ENCODE data around the gene NQO1. TPM values are rescaled to one million over a fixed set of nuclear protein-coding genes. Genes with fewer than 3 reads are reported as not detected.

NQO1 gene
- total and polyA plus RNA-seq, 2 of the 13 experiments (the other 11 are each of a cell fraction or from before 2014, with no cell fraction given) = 464 to 1,060 TPM

DNA sequence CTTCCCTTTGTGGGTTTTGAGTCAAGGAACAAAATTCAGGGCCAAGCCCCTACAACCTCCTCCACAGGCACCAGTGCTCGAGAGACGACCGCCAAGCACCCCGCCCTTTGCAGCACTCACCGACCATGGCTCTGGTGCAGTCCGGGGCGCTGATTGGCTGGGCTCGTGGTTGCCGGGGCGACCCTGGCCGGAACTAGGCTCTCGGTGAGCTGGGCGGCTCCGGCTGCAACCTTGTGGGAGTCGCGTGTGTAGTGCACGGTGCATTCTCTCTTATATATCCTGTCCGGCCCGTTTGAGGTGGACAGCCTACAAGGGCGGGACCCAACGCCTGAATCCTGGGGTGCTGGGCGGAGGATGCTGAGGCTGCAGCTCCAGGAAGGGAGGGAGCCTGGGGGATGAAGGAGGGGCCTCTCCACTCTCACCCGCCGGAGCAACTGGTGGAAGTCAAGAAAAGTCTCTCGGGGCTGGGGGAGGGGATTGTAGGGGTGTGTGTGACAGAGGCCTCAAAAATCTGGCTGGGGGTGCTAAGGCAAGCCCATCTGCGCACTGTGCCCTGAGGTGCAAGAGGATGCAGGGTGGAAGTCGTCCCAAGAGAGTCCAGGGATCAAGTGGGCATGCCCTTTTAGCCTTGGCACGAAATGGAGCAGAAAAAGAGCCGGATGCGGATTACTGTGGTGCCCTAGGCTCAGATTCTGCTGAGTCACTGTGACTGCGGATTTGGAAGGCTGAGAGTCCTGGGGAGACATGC is at the start of gene NQO1 (continued):
- TF ChIP-seq, protein P1, sequence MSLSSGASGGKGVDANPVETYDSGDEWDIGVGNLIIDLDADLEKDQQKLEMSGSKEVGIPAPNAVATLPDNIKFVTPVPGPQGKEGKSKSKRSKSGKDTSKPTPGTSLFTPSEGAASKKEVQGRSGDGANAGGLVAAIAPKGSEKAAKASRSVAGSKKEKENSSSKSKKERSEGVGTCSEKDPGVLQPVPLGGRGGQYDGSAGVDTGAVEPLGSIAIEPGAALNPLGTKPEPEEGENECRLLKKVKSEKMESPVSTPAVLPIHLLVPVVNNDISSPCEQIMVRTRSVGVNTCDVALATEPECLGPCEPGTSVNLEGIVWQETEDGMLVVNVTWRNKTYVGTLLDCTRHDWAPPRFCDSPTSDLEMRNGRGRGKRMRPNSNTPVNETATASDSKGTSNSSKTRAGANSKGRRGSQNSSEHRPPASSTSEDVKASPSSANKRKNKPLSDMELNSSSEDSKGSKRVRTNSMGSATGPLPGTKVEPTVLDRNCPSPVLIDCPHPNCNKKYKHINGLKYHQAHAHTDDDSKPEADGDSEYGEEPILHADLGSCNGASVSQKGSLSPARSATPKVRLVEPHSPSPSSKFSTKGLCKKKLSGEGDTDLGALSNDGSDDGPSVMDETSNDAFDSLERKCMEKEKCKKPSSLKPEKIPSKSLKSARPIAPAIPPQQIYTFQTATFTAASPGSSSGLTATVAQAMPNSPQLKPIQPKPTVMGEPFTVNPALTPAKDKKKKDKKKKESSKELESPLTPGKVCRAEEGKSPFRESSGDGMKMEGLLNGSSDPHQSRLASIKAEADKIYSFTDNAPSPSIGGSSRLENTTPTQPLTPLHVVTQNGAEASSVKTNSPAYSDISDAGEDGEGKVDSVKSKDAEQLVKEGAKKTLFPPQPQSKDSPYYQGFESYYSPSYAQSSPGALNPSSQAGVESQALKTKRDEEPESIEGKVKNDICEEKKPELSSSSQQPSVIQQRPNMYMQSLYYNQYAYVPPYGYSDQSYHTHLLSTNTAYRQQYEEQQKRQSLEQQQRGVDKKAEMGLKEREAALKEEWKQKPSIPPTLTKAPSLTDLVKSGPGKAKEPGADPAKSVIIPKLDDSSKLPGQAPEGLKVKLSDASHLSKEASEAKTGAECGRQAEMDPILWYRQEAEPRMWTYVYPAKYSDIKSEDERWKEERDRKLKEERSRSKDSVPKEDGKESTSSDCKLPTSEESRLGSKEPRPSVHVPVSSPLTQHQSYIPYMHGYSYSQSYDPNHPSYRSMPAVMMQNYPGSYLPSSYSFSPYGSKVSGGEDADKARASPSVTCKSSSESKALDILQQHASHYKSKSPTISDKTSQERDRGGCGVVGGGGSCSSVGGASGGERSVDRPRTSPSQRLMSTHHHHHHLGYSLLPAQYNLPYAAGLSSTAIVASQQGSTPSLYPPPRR (CRISPR knock-in tag; IDR thresholded peaks at IDR 0.05; ENCODE audit: borderline replicate concordance) = no peak
- no peak for TF ChIP-seq NFATC3 (CRISPR knock-in tag; IDR thresholded peaks at IDR 0.05)
- TF ChIP-seq SOX5 (CRISPR knock-in tag; IDR thresholded peaks at IDR 0.05; ENCODE audit: borderline replicate concordance) = peak; percentile 27; the same call in 1 of the 2 replicates
- 0 out of 2 replicates have a peak, but pooled peaks have one; percentile 72 for TF ChIP-seq ZNF83 (CRISPR knock-in tag; IDR thresholded peaks at IDR 0.05; ENCODE audit: borderline replicate concordance)
- peak; percentile 79 for TF ChIP-seq TAF1 (CRISPR knock-in tag; IDR thresholded peaks at IDR 0.05)
- no peak for TF ChIP-seq ZNF678 (CRISPR knock-in tag; IDR thresholded peaks at IDR 0.05)
- TF ChIP-seq, protein P2, sequence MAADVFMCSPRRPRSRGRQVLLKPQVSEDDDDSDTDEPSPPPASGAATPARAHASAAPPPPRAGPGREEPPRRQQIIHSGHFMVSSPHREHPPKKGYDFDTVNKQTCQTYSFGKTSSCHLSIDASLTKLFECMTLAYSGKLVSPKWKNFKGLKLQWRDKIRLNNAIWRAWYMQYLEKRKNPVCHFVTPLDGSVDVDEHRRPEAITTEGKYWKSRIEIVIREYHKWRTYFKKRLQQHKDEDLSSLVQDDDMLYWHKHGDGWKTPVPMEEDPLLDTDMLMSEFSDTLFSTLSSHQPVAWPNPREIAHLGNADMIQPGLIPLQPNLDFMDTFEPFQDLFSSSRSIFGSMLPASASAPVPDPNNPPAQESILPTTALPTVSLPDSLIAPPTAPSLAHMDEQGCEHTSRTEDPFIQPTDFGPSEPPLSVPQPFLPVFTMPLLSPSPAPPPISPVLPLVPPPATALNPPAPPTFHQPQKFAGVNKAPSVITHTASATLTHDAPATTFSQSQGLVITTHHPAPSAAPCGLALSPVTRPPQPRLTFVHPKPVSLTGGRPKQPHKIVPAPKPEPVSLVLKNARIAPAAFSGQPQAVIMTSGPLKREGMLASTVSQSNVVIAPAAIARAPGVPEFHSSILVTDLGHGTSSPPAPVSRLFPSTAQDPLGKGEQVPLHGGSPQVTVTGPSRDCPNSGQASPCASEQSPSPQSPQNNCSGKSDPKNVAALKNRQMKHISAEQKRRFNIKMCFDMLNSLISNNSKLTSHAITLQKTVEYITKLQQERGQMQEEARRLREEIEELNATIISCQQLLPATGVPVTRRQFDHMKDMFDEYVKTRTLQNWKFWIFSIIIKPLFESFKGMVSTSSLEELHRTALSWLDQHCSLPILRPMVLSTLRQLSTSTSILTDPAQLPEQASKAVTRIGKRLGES (CRISPR knock-in tag; IDR thresholded peaks at IDR 0.05; ENCODE audit: borderline replicate concordance) = no peak
- TF ChIP-seq, protein P3, sequence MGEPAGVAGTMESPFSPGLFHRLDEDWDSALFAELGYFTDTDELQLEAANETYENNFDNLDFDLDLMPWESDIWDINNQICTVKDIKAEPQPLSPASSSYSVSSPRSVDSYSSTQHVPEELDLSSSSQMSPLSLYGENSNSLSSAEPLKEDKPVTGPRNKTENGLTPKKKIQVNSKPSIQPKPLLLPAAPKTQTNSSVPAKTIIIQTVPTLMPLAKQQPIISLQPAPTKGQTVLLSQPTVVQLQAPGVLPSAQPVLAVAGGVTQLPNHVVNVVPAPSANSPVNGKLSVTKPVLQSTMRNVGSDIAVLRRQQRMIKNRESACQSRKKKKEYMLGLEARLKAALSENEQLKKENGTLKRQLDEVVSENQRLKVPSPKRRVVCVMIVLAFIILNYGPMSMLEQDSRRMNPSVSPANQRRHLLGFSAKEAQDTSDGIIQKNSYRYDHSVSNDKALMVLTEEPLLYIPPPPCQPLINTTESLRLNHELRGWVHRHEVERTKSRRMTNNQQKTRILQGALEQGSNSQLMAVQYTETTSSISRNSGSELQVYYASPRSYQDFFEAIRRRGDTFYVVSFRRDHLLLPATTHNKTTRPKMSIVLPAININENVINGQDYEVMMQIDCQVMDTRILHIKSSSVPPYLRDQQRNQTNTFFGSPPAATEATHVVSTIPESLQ (CRISPR knock-in tag; conservative IDR thresholded peaks at IDR 0.05) = no peak
- TF ChIP-seq ZNF234 (CRISPR knock-in tag; conservative IDR thresholded peaks at IDR 0.05) = no peak
- peak; percentile 23 for TF ChIP-seq AGO1 (IDR thresholded peaks at IDR 0.05; ENCODE audit: low read depth, low read length, poor library complexity, severe bottlenecking)
- no peak for TF ChIP-seq SAFB2 (CRISPR knock-in tag; IDR thresholded peaks at IDR 0.05; ENCODE audit: borderline replicate concordance, low read depth)
- TF ChIP-seq, protein P4, sequence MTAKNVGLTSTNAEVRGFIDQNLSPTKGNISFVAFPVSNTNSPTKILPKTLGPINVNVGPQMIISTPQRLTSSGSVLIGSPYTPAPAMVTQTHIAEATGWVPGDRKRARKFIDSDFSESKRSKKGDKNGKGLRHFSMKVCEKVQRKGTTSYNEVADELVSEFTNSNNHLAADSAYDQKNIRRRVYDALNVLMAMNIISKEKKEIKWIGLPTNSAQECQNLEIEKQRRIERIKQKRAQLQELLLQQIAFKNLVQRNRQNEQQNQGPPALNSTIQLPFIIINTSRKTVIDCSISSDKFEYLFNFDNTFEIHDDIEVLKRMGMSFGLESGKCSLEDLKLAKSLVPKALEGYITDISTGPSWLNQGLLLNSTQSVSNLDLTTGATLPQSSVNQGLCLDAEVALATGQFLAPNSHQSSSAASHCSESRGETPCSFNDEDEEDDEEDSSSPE (CRISPR knock-in tag; IDR thresholded peaks at IDR 0.05) = peak; percentile 24
- peak; percentile 77; the same call in 1 of the 2 replicates for TF ChIP-seq NFKB2 (CRISPR knock-in tag; IDR thresholded peaks at IDR 0.05; ENCODE audit: borderline replicate concordance)
- TF ChIP-seq SNRNP70 (IDR thresholded peaks at IDR 0.05; ENCODE audit: low read depth, low read length) = no peak
- TF ChIP-seq ZNF569 (CRISPR knock-in tag; IDR thresholded peaks at IDR 0.05; ENCODE audit: borderline replicate concordance) = no peak
- TF ChIP-seq ZNF660 (CRISPR knock-in tag; IDR thresholded peaks at IDR 0.05; ENCODE audit: borderline replicate concordance, low read depth) = no peak
- no peak for TF ChIP-seq CEBPG (CRISPR knock-in tag; IDR thresholded peaks at IDR 0.05)
- TF ChIP-seq ZNF644 (CRISPR knock-in tag; IDR thresholded peaks at IDR 0.05; ENCODE audit: low read depth) = no peak

Data from HepG2 (cell line).